Measurements from ENCODE around the gene ZBTB22.

- TF ChIP-seq POLR2A (IDR thresholded peaks at IDR 0.05): no peak
- TF ChIP-seq CTCF (IDR thresholded peaks at IDR 0.05): no peak
- no peak for TF ChIP-seq POLR2AphosphoS5 (IDR thresholded peaks at IDR 0.05)
Observed at GRCh38 chr6:33290459-33290858, 27.1 kb downstream of the ZBTB22 start.

Measured in prostate gland (tissue), 2 donors.